MM.1S (cell line): ENCODE measurements around the gene PAPPA.

Experiments
- CTCF ChIP-seq: fragments of 300-600 bp; sonication (generic); IDR thresholded peaks from 2 replicates; pipeline ENCODE4 v1.5.1; 2016; ENCODE audit warnings: antibody characterized with exemption, low read length, mixed read lengths
- EZH2 ChIP-seq: fragments of 300-600 bp; sonication (generic); optimal IDR thresholded peaks from 2 replicates; pipeline ENCODE3; 2017; ENCODE audit warnings: low read depth, mild to moderate bottlenecking, antibody characterized with exemption, low read length, mixed read lengths
- EZH2phosphoT487 ChIP-seq: fragments of 300-600 bp; sonication (generic); IDR thresholded peaks from 2 replicates; pipeline ENCODE4 v1.6.1; 2018; ENCODE audit warnings: antibody characterized with exemption, low read length

GRCh38 chr9:116391306-116391900, 237.8 kb downstream of the PAPPA start:
- TF ChIP-seq CTCF (no peak), EZH2 (no peak), EZH2phosphoT487 (no peak)
